22Rv1 (cell line): ENCODE results near the gene CORO2B.

Experiments used
- CTCF ChIP-seq: fragments of 450-650 bp; IDR thresholded peaks from 2 replicates; pipeline ENCODE4 v1.5.1; 2017; ENCODE audit warnings: mild to moderate bottlenecking
- ZFX ChIP-seq: fragments of 450-650 bp; IDR thresholded peaks from 2 replicates; pipeline ENCODE4 v1.6.1; 2017; ENCODE audit warnings: antibody characterized with exemption, borderline replicate concordance

GRCh38 chr15:68598171-68599152, 19.7 kb downstream of the CORO2B start:
- no peak for TF ChIP-seq CTCF
- no peak for TF ChIP-seq ZFX
